Gastroesophageal sphincter (tissue), 3 donors: ENCODE results near the gene COMP.

ENCODE experiments used
- CTCF ChIP-seq, 4 experiments: fragments of 200-600 bp in 2 of 4; fragments of 450-650 bp in 2 of 4; sonication (generic) in 1 of 4; IDR thresholded peaks; one replicate each; pipeline ENCODE4 v1.5.1; 2017 to 2019; ENCODE audit warnings: antibody characterized with exemption in 4 of 4, mild to moderate bottlenecking in 2 of 4, moderate library complexity in 2 of 4
- POLR2AphosphoS5 ChIP-seq: sonication (generic); formaldehyde crosslinking; IDR thresholded peaks from one replicate; pipeline ENCODE4 v1.6.1; 2017; ENCODE audit warnings: antibody characterized with exemption

- TF ChIP-seq CTCF (IDR thresholded peaks at IDR 0.05) (no peak), POLR2AphosphoS5 (no peak)
These were observed 47.2 kb downstream of the COMP start for GRCh38 chr19:18743784-18744418.
